ENCODE data around the gene DCAF11. TPM values are rescaled to one million over a fixed set of nuclear protein-coding genes. Genes with fewer than 3 reads are reported as not detected.

DCAF11 gene
- total and polyA plus RNA-seq, 2 of the 8 experiments (the other 6 are each of a cell fraction or from before 2014, with no cell fraction given): 60.4 to 63.6 TPM

DNA sequence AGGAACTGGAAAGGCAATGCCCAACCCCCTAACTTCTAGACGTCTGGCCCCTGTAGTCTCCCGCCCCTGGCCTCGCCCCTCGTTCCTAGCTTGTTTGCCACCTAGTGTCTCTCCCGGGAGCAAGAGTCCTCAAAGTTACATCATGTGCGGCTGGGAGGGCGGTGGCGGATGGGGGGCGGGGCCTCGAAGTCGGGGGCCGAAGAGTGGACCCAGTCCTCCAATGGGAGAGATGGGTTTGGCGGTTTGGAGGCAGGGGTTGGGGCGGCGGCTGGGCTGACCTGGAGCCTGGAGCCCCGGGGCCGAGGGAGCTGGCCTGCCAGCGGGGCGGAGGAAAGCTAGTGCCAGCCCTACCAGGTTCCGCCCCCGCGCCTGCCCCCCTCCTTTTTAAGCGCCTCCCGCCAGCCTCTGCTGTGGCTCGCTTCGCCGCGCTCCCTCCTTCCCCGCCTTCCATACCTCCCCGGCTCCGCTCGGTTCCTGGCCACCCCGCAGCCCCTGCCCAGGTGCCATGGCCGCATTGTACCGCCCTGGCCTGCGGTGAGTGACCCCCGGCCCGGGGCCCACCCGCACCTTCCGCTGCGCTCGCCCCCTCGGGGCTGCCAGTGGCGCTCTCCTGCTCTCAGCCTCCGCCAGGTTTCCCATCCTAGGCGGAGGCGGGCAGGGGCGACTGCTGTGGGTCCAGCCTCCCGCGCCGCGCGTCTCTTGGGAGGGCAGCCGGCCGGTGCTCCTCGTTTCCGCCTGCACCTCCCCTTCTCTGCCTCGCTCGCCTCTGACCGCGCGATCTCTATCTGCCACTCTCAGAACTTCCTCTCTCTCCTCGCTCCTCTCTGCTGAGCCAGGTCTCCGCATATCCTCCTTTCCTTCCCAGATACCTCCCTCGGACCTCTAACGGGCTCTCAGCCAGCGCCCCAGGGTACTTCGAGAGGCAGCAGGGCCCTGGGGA is 20.4 kb upstream of the DCAF11 start, which contains the start of gene PCK2 (continued):
- no peak for TF ChIP-seq TEAD4 (IDR thresholded peaks at IDR 0.05; ENCODE audit: low read depth, low read length)
- no peak for TF ChIP-seq NRF1 (IDR thresholded peaks at IDR 0.05; ENCODE audit: low read depth, low read length)
- no peak for TF ChIP-seq BRCA1 (IDR thresholded peaks at IDR 0.05; ENCODE audit: low read depth, low read length)
- no peak for TF ChIP-seq EZH2 (IDR thresholded peaks at IDR 0.05; ENCODE audit: low read depth, low read length, severe bottlenecking)
- TF ChIP-seq KDM4A (IDR thresholded peaks at IDR 0.05; ENCODE audit: low read depth, low read length, severe bottlenecking): no peak
- no peak for TF ChIP-seq BCL11A (IDR thresholded peaks at IDR 0.05; ENCODE audit: low read depth in 2 of 2, low read length in 2 of 2)
- TF ChIP-seq POLR2A (IDR thresholded peaks at IDR 0.05; ENCODE audit: control extremely low read depth in 1 of 2, low read depth in 2 of 2, low read length in 2 of 2): peak; percentile 87 to 97
- TF ChIP-seq TAF1 (IDR thresholded peaks at IDR 0.05; ENCODE audit: low read depth, low read length): peak; percentile 79
- peak in 1 of 2 experiments; percentile 80; a peak in 1 of 3 replicates for TF ChIP-seq EP300 (IDR thresholded peaks at IDR 0.05; ENCODE audit: borderline replicate concordance in 1 of 2, low read depth in 2 of 2, low read length in 2 of 2)
- no peak for TF ChIP-seq SP2 (IDR thresholded peaks at IDR 0.05; ENCODE audit: low read length)
- TF ChIP-seq SAP30 (IDR thresholded peaks at IDR 0.05; ENCODE audit: insufficient read depth, insufficient replicate concordance, low read length): no peak
- no peak for TF ChIP-seq JUND (IDR thresholded peaks at IDR 0.05; ENCODE audit: low read length)
- TF ChIP-seq, protein P1, sequence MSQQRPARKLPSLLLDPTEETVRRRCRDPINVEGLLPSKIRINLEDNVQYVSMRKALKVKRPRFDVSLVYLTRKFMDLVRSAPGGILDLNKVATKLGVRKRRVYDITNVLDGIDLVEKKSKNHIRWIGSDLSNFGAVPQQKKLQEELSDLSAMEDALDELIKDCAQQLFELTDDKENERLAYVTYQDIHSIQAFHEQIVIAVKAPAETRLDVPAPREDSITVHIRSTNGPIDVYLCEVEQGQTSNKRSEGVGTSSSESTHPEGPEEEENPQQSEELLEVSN (IDR thresholded peaks at IDR 0.05): peak; percentile 65; the same call in 1 of the 2 replicates
- TF ChIP-seq ATF3 (IDR thresholded peaks at IDR 0.05; ENCODE audit: insufficient read depth, low read depth, low read length): no peak
- no peak for TF ChIP-seq POU5F1 (IDR thresholded peaks at IDR 0.05; ENCODE audit: low read depth, low read length)
- peak; percentile 90 for TF ChIP-seq CEBPB (IDR thresholded peaks at IDR 0.05; ENCODE audit: low read depth, low read length)
- TF ChIP-seq KDM1A (IDR thresholded peaks at IDR 0.05; ENCODE audit: borderline replicate concordance, low read length): no peak
- TF ChIP-seq MAX (IDR thresholded peaks at IDR 0.05): peak; percentile 60
- no peak for TF ChIP-seq SIX5 (IDR thresholded peaks at IDR 0.05; ENCODE audit: low read depth, low read length)
- no peak for TF ChIP-seq GABPA (IDR thresholded peaks at IDR 0.05; ENCODE audit: borderline replicate concordance, insufficient read depth, low read length)
- TF ChIP-seq SIRT6 (IDR thresholded peaks at IDR 0.05; ENCODE audit: low read length): no peak
- TF ChIP-seq SIN3A (conservative IDR thresholded peaks at IDR 0.05 in 1 of 2, IDR thresholded peaks at IDR 0.05 in 1 of 2; ENCODE audit: low read depth in 1 of 2, low read length in 2 of 2): 0 out of 4 replicates have a peak, but pooled peaks of 1 of the 2 experiments have one; percentile 18

All from H1 (cell line).